Large intestine (tissue), 12 donors: ENCODE results near the gene CACNG8. TPM values are rescaled to one million over a fixed set of nuclear protein-coding genes. Genes with fewer than 3 reads are reported as not detected.

ENCODE experiments used
- DNase-seq, 2 donors: peaks; one replicate each; pipeline versions ENCODE4 v3.0.0 to v3.0.0-alpha.2; 2013
- H3K27ac ChIP-seq: one replicate; pipeline ENCODE4 v1.5.1; 2013; ENCODE audit warnings: low read length
- H3K27me3 ChIP-seq: 2 replicates; pipeline ENCODE4 v1.6.1; 2013; ENCODE audit warnings: low read length; ENCODE audit not compliant: control insufficient read depth, insufficient read depth
- H3K36me3 ChIP-seq: 2 replicates; pipeline ENCODE4 v1.6.1; 2013; ENCODE audit warnings: low read length; ENCODE audit not compliant: control insufficient read depth, insufficient read depth
- H3K4me1 ChIP-seq: one replicate; pipeline ENCODE4 v1.6.1; 2013; ENCODE audit warnings: low read length; ENCODE audit not compliant: control insufficient read depth, insufficient read depth
- H3K4me3 ChIP-seq: one replicate; pipeline ENCODE4 v1.5.1; 2013; ENCODE audit warnings: low read length
- H3K9me3 ChIP-seq: one replicate; pipeline ENCODE4 v1.6.1; 2013; ENCODE audit warnings: mild to moderate bottlenecking, low read depth, low read length, moderate library complexity; ENCODE audit not compliant: control insufficient read depth
- WGBS: methylation state at CpG from one replicate; pipeline ENCODE4 v1.1.5; 2013; ENCODE audit warnings: low lambda C conversion rate; ENCODE audit not compliant: insufficient coverage; 5-methylcytosine and 5-hydroxymethylcytosine counted together
- long read RNA-seq, 11 donors: transcript quantifications; one replicate each; lab custom pipeline, GENCODE V29; 2026
- polyA plus RNA-seq: library from polyadenylated mRNA; unstranded; fragments of 120-200 nt; gene quantifications from one replicate; pipeline ENCODE4 v1.2.1, GENCODE V29; 2013

CACNG8 gene
- polyA plus RNA-seq = 0.15 TPM
- long read RNA-seq, donor 1 = 0 reads
- long read RNA-seq, donor 2 = 0 reads
- long read RNA-seq, donor 3 = 0 reads
- long read RNA-seq, donor 4 = 0 reads
- long read RNA-seq, donor 5 = 0 reads
- long read RNA-seq, donor 6 = 0 reads
- long read RNA-seq, donor 7, partial matches to known transcripts = 57 of 63 reads
- long read RNA-seq, donor 7, other reads (novel, unspliced or antisense) = 6 of 63 reads
- long read RNA-seq, donor 8, partial matches to known transcripts = 14 of 43 reads
- long read RNA-seq, donor 8, other reads (novel, unspliced or antisense) = 29 of 43 reads
- long read RNA-seq, donor 9 = 0 reads
- long read RNA-seq, donor 10 = 0 reads
- long read RNA-seq, donor 11 = 0 reads

GRCh38 chr19:53962887-53963431 is at the start of gene CACNG8:
Gene CACNG8 (plus strand): TSS chr19:53962937.
- Histone ChIP-seq H3K27me3 (peaks cover 63% of the 10 kb centered on the region), H3K9me3 (no peaks in the 10 kb centered on the region), H3K36me3 (no peaks in the 10 kb centered on the region), H3K4me1 (no peaks in the 10 kb centered on the region), H3K27ac (no peak within 1 kb of the TSS), H3K4me3 (no peak within 1 kb of the TSS)
- no CpG with 5 or more reads among the region's 55 CpGs for WGBS
- no peak for DNase-seq

GRCh38 chr19:53915000-53915399 is 47.7 kb upstream of the CACNG8 start:
- Histone ChIP-seq H3K9me3 (no peaks in the 10 kb centered on the region), H3K4me1 (no peaks in the 10 kb centered on the region), H3K36me3 (no peaks in the 10 kb centered on the region), H3K27me3 (peaks cover 22% of the 10 kb centered on the region), H3K4me3 (no peak overlapping the region), H3K27ac (no peak overlapping the region)
- 56% methylated on average over 5 of the region's 8 CpGs for WGBS
- DNase-seq = no peak

- Histone ChIP-seq H3K4me3 (no peak overlapping the region), H3K36me3 (no peaks in the 10 kb centered on the region), H3K27ac (no peak overlapping the region), H3K4me1 (no peaks in the 10 kb centered on the region), H3K9me3 (no peaks in the 10 kb centered on the region), H3K27me3 (peaks cover 12% of the 10 kb centered on the region)
- 70% methylated on average over 2 of the region's 6 CpGs for WGBS
- no peak for DNase-seq
Measured at GRCh38 chr19:53916004-53916403, 46.7 kb upstream of the CACNG8 start.

- Histone ChIP-seq H3K36me3 (no peaks in the 10 kb centered on the region), H3K4me1 (no peaks in the 10 kb centered on the region), H3K9me3 (no peaks in the 10 kb centered on the region), H3K27me3 (peaks cover under 1% of the 10 kb centered on the region), H3K4me3 (no peak overlapping the region), H3K27ac (no peak overlapping the region)
- no peak for DNase-seq
- WGBS = 88% methylated on average over 3 of the region's 7 CpGs
Measured at GRCh38 chr19:53917356-53917755, 45.4 kb upstream of the CACNG8 start.

- Histone ChIP-seq H3K9me3 (no peaks in the 10 kb centered on the region), H3K4me3 (no peak overlapping the region), H3K27me3 (no peaks in the 10 kb centered on the region), H3K4me1 (no peaks in the 10 kb centered on the region), H3K27ac (no peak overlapping the region), H3K36me3 (no peaks in the 10 kb centered on the region)
- DNase-seq = peak in 1 of 2 donors; percentile 34
- no CpG with 5 or more reads among the region's 8 CpGs for WGBS
Measured at GRCh38 chr19:53927739-53928138, 35.0 kb upstream of the CACNG8 start.

GRCh38 chr19:53936029-53936428 is 26.7 kb upstream of the CACNG8 start:
- no peaks in the 10 kb centered on the region for H3K4me1 ChIP-seq
- no peak for DNase-seq
- no peaks in the 10 kb centered on the region for H3K36me3 ChIP-seq
- 40% methylated on average over 2 of the region's 7 CpGs for WGBS
- peaks cover under 1% of the 10 kb centered on the region for H3K27me3 ChIP-seq
- H3K27ac ChIP-seq = no peak overlapping the region
- H3K4me3 ChIP-seq = no peak overlapping the region
- no peaks in the 10 kb centered on the region for H3K9me3 ChIP-seq

GRCh38 chr19:53942001-53942786 is 20.5 kb upstream of the CACNG8 start:
- peaks cover 11% of the 10 kb centered on the region for H3K9me3 ChIP-seq
- H3K36me3 ChIP-seq = no peaks in the 10 kb centered on the region
- H3K4me1 ChIP-seq = no peaks in the 10 kb centered on the region
- no peak for DNase-seq
- H3K27me3 ChIP-seq = peaks cover 39% of the 10 kb centered on the region
- no peak overlapping the region for H3K27ac ChIP-seq
- WGBS = no CpG with 5 or more reads among the region's 55 CpGs
- no peak overlapping the region for H3K4me3 ChIP-seq

GRCh38 chr19:53944416-53944815 is 18.3 kb upstream of the CACNG8 start:
- Histone ChIP-seq H3K9me3 (peaks cover 11% of the 10 kb centered on the region), H3K36me3 (no peaks in the 10 kb centered on the region), H3K4me3 (no peak overlapping the region), H3K4me1 (no peaks in the 10 kb centered on the region), H3K27ac (no peak overlapping the region), H3K27me3 (peaks cover 39% of the 10 kb centered on the region)
- DNase-seq = no peak
- WGBS = 60% methylated on average over 1 of the region's 4 CpGs

- no CpG with 5 or more reads among the region's 4 CpGs for WGBS
- Histone ChIP-seq H3K9me3 (peaks cover 11% of the 10 kb centered on the region), H3K27ac (no peak overlapping the region), H3K4me3 (no peak overlapping the region), H3K36me3 (no peaks in the 10 kb centered on the region), H3K27me3 (peaks cover 39% of the 10 kb centered on the region), H3K4me1 (no peaks in the 10 kb centered on the region)
- DNase-seq = no peak
Measured at GRCh38 chr19:53944933-53945332, 17.8 kb upstream of the CACNG8 start.

GRCh38 chr19:53945441-53945840 is 17.3 kb upstream of the CACNG8 start:
- H3K4me1 ChIP-seq = no peaks in the 10 kb centered on the region
- H3K27me3 ChIP-seq = peaks cover 39% of the 10 kb centered on the region
- peaks cover 11% of the 10 kb centered on the region for H3K9me3 ChIP-seq
- WGBS = no CpG with 5 or more reads among the region's 9 CpGs
- no peaks in the 10 kb centered on the region for H3K36me3 ChIP-seq
- H3K4me3 ChIP-seq = no peak overlapping the region
- no peak overlapping the region for H3K27ac ChIP-seq
- no peak for DNase-seq
